ENCODE data around the gene FAM8A1.
"Not testable (repeated sequence)": the region's sequence is repeated elsewhere in the genome, so short reads cannot be mapped to it uniquely, and the experiment has no call there.

The FAM8A1 gene

DNA sequence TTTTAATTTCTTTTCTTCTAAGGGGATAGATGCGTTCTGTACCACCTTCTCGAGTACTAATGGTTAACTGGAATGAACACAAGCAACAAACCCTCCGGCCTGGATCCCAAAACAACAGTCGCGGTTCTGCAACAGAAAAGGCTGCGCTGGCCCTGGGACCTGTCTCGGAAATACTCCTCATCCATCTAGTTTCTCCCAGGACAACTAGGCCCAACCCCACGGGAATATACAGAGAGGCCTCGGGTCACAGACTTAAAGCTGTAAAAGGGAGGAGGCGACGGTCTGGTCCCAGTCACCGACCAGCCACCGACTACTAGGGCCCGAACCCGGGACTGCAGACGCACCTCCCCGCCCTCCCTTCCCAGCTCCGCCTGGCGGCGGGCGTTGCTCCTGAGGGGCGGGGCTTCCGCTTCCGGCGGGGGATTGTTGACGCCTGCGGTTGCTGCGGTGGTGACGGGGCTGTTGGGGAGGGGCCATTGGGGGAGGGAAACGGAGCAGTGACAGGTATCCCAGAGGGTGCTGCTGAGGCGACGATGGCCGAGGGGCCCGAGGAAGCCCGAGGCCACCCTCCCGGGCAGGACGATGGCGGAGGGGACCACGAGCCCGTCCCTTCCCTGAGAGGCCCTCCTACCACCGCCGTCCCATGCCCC lies at the start of gene FAM8A1:
Gene FAM8A1, plus strand, starts transcription at position 426 of the 650 bp plus-strand sequence. Its CDS starts 108 bp downstream, at position 534.
- no peaks in the 10 kb centered on the region for H3K9me3 Mint-ChIP-seq
- peaks cover 42% of the 10 kb centered on the region for H3K4me1 Mint-ChIP-seq
- H3K4me3 Mint-ChIP-seq, result peak within 1 kb of the TSS; percentile 94
- H3K27me3 Mint-ChIP-seq, result no peaks in the 10 kb centered on the region
- peaks cover 6% of the 10 kb centered on the region for H3K36me3 Mint-ChIP-seq
- peak within 1 kb of the TSS; percentile 81 for H3K27ac Mint-ChIP-seq

GRCh38 chr6:17551383-17551958 lies 48.6 kb upstream of the FAM8A1 start:
- Mint-ChIP-seq H3K9me3 (no peaks in the 10 kb centered on the region), H3K27me3 (peaks cover 5% of the 10 kb centered on the region), H3K27ac (no peak overlapping the region), H3K36me3 (no peaks in the 10 kb centered on the region), H3K4me3 (no peak overlapping the region), H3K4me1 (no peaks in the 10 kb centered on the region)

DNA sequence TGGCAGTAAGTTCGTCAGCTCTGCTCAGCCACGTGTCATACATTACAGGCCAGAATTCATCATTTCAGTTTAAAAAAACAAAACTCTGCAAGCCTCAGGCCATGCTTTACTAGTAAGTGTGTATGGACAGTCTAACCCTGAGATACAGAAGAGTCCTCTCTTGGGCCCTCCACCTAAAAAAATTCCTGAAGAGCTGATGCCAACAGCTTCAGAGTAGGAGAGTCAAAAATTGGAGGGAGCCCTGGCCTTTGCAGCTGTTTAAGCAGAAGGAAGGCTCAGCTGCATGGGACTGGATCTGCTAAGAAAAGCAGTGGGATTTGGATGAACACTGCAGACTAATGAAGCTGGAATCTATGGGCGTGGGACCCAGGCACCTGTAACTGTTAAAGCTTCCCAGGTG lies 47.2 kb upstream of the FAM8A1 start:
- Mint-ChIP-seq H3K27me3 (peaks cover 3% of the 10 kb centered on the region), H3K27ac (no peak overlapping the region), H3K36me3 (no peaks in the 10 kb centered on the region), H3K4me1 (no peaks in the 10 kb centered on the region), H3K9me3 (no peaks in the 10 kb centered on the region), H3K4me3 (no peak overlapping the region)

- no peak overlapping the region for H3K4me3 Mint-ChIP-seq
- no peak overlapping the region for H3K27ac Mint-ChIP-seq
- no peaks in the 10 kb centered on the region for H3K9me3 Mint-ChIP-seq
- H3K36me3 Mint-ChIP-seq, result no peaks in the 10 kb centered on the region
- peaks cover 3% of the 10 kb centered on the region for H3K27me3 Mint-ChIP-seq
- no peaks in the 10 kb centered on the region for H3K4me1 Mint-ChIP-seq
Observed at GRCh38 chr6:17556014-17556413, 44.1 kb upstream of the FAM8A1 start.

GRCh38 chr6:17562636-17563035 lies 37.5 kb upstream of the FAM8A1 start:
- H3K27me3 Mint-ChIP-seq, result no peaks in the 10 kb centered on the region
- H3K9me3 Mint-ChIP-seq, result peaks cover 11% of the 10 kb centered on the region
- no peaks in the 10 kb centered on the region for H3K4me1 Mint-ChIP-seq
- H3K36me3 Mint-ChIP-seq, result peaks cover 5% of the 10 kb centered on the region
- H3K4me3 Mint-ChIP-seq, result no peak overlapping the region
- no peak overlapping the region for H3K27ac Mint-ChIP-seq

GRCh38 chr6:17565399-17565798 lies 34.7 kb upstream of the FAM8A1 start:
- Mint-ChIP-seq H3K9me3 (peaks cover 11% of the 10 kb centered on the region), H3K4me3 (no peak overlapping the region), H3K27me3 (peaks cover 2% of the 10 kb centered on the region), H3K36me3 (peaks cover 5% of the 10 kb centered on the region), H3K27ac (no peak overlapping the region), H3K4me1 (no peaks in the 10 kb centered on the region)

DNA sequence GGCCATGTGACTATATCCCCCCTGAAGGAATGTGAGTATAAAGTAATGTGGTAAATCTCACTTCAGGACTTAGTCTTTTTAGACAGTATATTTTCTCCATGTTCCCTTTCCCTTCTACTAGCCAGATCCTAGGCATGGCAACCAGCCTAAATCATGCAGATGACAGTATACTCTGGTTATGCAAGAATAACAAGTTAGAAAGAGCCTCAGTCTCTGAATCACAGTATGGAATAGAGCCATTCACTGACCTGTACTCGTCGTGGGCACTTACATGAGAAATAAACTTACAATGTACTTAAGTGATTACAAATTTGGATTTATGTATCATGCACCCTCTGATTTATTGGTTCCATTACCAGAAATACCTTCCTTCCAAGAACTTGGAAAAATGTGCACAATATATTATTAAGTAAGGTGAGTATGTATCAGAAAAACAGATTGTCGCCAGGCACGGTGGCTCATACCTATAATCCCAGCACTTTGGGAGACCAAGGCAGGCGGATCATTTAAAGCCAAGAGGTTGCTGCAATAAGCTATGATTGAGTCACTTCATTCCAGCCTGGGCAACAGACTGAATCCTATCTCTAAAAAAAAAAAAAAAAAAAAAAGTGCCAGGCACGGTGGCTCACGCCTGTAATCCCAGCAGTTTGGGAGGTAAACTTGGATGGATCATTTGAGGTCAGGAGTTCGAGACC lies 25.1 kb upstream of the FAM8A1 start:
- Mint-ChIP-seq H3K36me3 (no peaks in the 10 kb centered on the region), H3K9me3 (peaks cover 5% of the 10 kb centered on the region), H3K27ac (no peak overlapping the region), H3K4me3 (no peak overlapping the region), H3K27me3 (peaks cover 13% of the 10 kb centered on the region), H3K4me1 (no peaks in the 10 kb centered on the region)

DNA sequence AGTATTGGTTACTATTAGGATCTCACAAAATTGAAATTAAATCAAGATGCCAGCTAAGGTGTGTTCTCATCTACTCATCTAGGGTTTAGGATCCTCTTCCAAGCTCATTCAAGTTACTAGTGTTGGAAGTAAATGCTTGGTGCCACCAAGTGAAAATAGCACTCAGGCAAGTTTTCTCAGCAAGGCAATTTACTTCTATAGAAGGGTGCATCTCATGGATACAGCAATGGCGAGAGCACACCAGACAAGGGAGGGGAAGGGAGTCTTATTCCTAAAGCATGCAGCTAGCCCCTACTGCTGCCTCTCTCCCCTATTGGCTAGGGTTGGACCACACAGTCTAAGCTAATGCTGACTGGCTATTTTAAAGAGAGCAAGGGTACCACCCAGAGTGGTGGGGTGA lies 23.0 kb upstream of the FAM8A1 start:
- Mint-ChIP-seq H3K4me3 (no peak overlapping the region), H3K27me3 (peaks cover 11% of the 10 kb centered on the region), H3K9me3 (peaks cover 5% of the 10 kb centered on the region), H3K27ac (no peak overlapping the region), H3K36me3 (no peaks in the 10 kb centered on the region), H3K4me1 (no peaks in the 10 kb centered on the region)

GRCh38 chr6:17580518-17581048 lies 19.5 kb upstream of the FAM8A1 start:
- no peak overlapping the region for H3K27ac Mint-ChIP-seq
- H3K27me3 Mint-ChIP-seq, result peaks cover 5% of the 10 kb centered on the region
- H3K9me3 Mint-ChIP-seq, result peaks cover 5% of the 10 kb centered on the region
- no peaks in the 10 kb centered on the region for H3K36me3 Mint-ChIP-seq
- H3K4me3 Mint-ChIP-seq, result peak overlapping the region; percentile 82
- peaks cover 11% of the 10 kb centered on the region for H3K4me1 Mint-ChIP-seq

- H3K36me3 Mint-ChIP-seq, H3K4me3 Mint-ChIP-seq, H3K9me3 Mint-ChIP-seq, H3K27me3 Mint-ChIP-seq, H3K27ac Mint-ChIP-seq: not testable (repeated sequence)
- H3K4me1 Mint-ChIP-seq, result peaks cover 11% of the 10 kb centered on the region
Observed at GRCh38 chr6:17581282-17581681, 18.8 kb upstream of the FAM8A1 start.

DNA sequence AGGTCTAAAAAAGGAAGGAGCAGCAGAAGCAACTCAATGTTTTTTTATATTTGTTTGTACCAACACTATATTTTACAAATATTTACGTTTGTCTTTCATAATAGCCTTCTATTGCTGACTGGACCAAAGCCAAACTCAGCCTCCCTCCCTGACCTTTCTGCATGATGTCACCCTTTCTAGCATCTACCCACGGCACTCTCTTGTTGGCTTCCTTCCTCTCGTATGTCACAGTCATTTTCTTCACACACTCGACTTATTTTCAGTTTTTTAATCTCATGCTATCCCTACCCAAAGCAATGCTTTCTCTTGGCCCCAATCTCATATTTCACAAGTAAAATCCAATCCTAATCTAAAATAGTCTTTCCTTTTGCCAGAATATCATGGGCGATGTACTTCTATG lies 16.3 kb upstream of the FAM8A1 start:
- Mint-ChIP-seq H3K4me1 (peaks cover 11% of the 10 kb centered on the region), H3K36me3 (no peaks in the 10 kb centered on the region), H3K27me3 (peaks cover 3% of the 10 kb centered on the region), H3K4me3 (no peak overlapping the region), H3K9me3 (no peaks in the 10 kb centered on the region), H3K27ac (no peak overlapping the region)

- H3K9me3 Mint-ChIP-seq, result no peaks in the 10 kb centered on the region
- peaks cover 16% of the 10 kb centered on the region for H3K4me1 Mint-ChIP-seq
- H3K27me3 Mint-ChIP-seq, result peaks cover 3% of the 10 kb centered on the region
- no peak overlapping the region for H3K27ac Mint-ChIP-seq
- no peaks in the 10 kb centered on the region for H3K36me3 Mint-ChIP-seq
- H3K4me3 Mint-ChIP-seq, result no peak overlapping the region
Observed at GRCh38 chr6:17584241-17584803, 15.8 kb upstream of the FAM8A1 start.

- Mint-ChIP-seq H3K36me3 (no peaks in the 10 kb centered on the region), H3K9me3 (no peaks in the 10 kb centered on the region), H3K27me3 (peaks cover 3% of the 10 kb centered on the region), H3K4me1 (peaks cover 28% of the 10 kb centered on the region), H3K4me3 (no peak overlapping the region), H3K27ac (no peak overlapping the region)
Observed at GRCh38 chr6:17585766-17586490, 14.2 kb upstream of the FAM8A1 start.

DNA sequence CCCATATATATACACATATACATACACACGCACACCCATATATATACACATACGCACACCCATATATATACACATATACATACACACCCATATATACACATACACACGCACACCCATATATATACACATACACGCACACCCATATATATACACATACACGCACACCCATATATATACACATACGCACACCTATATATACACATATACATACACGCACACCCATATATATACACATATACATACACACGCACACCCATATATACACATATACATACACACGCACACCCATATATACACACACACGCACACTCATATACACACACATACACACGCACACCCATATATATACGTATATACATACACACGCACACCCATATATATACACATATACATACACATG lies 13.5 kb upstream of the FAM8A1 start:
- H3K36me3 Mint-ChIP-seq, H3K9me3 Mint-ChIP-seq, H3K27me3 Mint-ChIP-seq, H3K27ac Mint-ChIP-seq, H3K4me3 Mint-ChIP-seq: not testable (repeated sequence)
- H3K4me1 Mint-ChIP-seq, result peaks cover 28% of the 10 kb centered on the region

- no peaks in the 10 kb centered on the region for H3K27me3 Mint-ChIP-seq
- no peak overlapping the region for H3K4me3 Mint-ChIP-seq
- peaks cover 27% of the 10 kb centered on the region for H3K4me1 Mint-ChIP-seq
- no peaks in the 10 kb centered on the region for H3K36me3 Mint-ChIP-seq
- H3K27ac Mint-ChIP-seq, result no peak overlapping the region
- no peaks in the 10 kb centered on the region for H3K9me3 Mint-ChIP-seq
Observed at GRCh38 chr6:17588011-17588410, 12.1 kb upstream of the FAM8A1 start.
